Measurements from ENCODE around the gene NAT16. TPM values are rescaled to one million over a fixed set of nuclear protein-coding genes. Genes with fewer than 3 reads are reported as not detected.

The NAT16 gene
- total and polyA plus RNA-seq, 9 of the 15 experiments (the other 6 are each of a cell fraction or from before 2014, with no cell fraction given), result 0.04 TPM; not detected in 8

- TF ChIP-seq SAP30 (IDR thresholded peaks at IDR 0.05; ENCODE audit: borderline replicate concordance, insufficient read depth, low read depth, low read length, poor library complexity, severe bottlenecking) (no peak), MAFF (IDR thresholded peaks at IDR 0.05; ENCODE audit: low read length) (no peak), NFXL1 (CRISPR knock-in tag; IDR thresholded peaks at IDR 0.05) (no peak), ZNF584 (CRISPR knock-in tag; IDR thresholded peaks at IDR 0.05; ENCODE audit: low read depth) (0 out of 2 replicates have a peak, but pooled peaks have one; percentile 57), CBX8 (IDR thresholded peaks at IDR 0.05; ENCODE audit: borderline replicate concordance, extremely low read depth, low read depth, low read length, poor library complexity, severe bottlenecking) (no peak), PTRF (tag; IDR thresholded peaks at IDR 0.05) (no peak), SNIP1 (IDR thresholded peaks at IDR 0.05; ENCODE audit: low read depth) (no peak), MITF (IDR thresholded peaks at IDR 0.05) (no peak), CEBPZ (IDR thresholded peaks at IDR 0.05; ENCODE audit: borderline replicate concordance, low read depth, low read length) (no peak), KAT2B (IDR thresholded peaks at IDR 0.05; ENCODE audit: low read depth, low read length) (no peak), PHB (CRISPR knock-in tag; IDR thresholded peaks at IDR 0.05) (no peak), ZNF785 (CRISPR knock-in tag; IDR thresholded peaks at IDR 0.05) (no peak), ARID3B (CRISPR knock-in tag; IDR thresholded peaks at IDR 0.05; ENCODE audit: borderline replicate concordance) (no peak), PCBP1 (IDR thresholded peaks at IDR 0.05; ENCODE audit: low read depth, low read length, poor library complexity, severe bottlenecking) (no peak), SOX6 (IDR thresholded peaks at IDR 0.05) (no peak), PHTF2 (CRISPR knock-in tag; IDR thresholded peaks at IDR 0.05) (no peak), FIP1L1 (IDR thresholded peaks at IDR 0.05; ENCODE audit: low read depth, low read length, poor library complexity, severe bottlenecking) (no peak), PREB (CRISPR knock-in tag; IDR thresholded peaks at IDR 0.05) (no peak), WHSC1 (IDR thresholded peaks at IDR 0.05; ENCODE audit: low read length) (no peak), HSF4 (CRISPR knock-in tag; IDR thresholded peaks at IDR 0.05; ENCODE audit: borderline replicate concordance) (no peak)
Measured at GRCh38 chr7:101126651-101127459, 53.2 kb downstream of the NAT16 start, which contains the start of gene SERPINE1 (continued).
